SIG-M5 treated with dmso at 0.1 percent for 504 hours (cell line): Measurements from ENCODE around the gene UBASH3B.

Experiments
- DNase-seq: peaks from one replicate; lab custom pipeline; 2025; ENCODE audit not compliant: unreplicated experiment; lab: John Stamatoyannopoulos, UW

The UBASH3B gene

GRCh38 chr11:122673701-122674100, 18.2 kb downstream of the UBASH3B start:
- no peak for DNase-seq

- no peak for DNase-seq
Observed at GRCh38 chr11:122676638-122677037, 21.1 kb downstream of the UBASH3B start.

DNA sequence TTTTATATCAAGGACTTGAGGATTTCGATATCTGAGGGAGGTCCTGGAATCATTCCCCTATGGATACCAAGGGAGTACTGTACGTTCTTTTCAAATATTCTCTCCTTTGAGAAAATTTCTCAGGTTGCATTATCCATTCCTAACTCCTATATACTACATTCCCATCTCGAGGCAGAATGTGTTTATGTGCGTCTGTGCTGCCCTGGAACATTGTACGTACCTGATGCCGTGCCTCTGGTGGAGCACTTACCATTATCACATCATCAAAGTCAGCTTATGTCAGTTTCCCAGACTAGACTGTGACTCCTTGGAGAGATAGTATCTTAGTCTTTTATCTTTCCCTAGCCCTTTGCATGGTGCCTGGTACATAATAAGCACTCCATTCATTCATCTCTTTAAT, 21.7 kb downstream of the UBASH3B start:
- no peak for DNase-seq

- no peak for DNase-seq
Observed at GRCh38 chr11:122678406-122678805, 22.9 kb downstream of the UBASH3B start.

- DNase-seq, result no peak
Observed at GRCh38 chr11:122679466-122679865, 23.9 kb downstream of the UBASH3B start.

DNA sequence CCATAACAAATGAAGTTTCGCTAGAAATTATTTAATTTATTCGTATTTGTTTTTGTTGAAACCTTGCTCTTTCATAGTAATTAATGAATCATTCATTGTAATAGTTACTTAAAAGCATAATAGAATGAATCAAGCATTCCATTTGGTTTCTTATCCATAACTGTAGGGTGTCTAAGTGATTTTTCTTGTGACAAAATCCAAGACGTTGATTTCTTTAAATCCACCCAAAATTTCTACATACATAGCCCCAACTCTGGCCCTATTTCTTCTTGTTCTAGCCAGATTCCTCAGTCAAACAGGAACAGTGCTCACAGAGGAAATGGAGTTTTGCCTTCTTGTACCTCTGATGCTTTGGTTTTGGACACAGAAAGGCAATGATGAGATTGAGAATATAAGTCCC, 25.5 kb downstream of the UBASH3B start:
- DNase-seq, result no peak

DNA sequence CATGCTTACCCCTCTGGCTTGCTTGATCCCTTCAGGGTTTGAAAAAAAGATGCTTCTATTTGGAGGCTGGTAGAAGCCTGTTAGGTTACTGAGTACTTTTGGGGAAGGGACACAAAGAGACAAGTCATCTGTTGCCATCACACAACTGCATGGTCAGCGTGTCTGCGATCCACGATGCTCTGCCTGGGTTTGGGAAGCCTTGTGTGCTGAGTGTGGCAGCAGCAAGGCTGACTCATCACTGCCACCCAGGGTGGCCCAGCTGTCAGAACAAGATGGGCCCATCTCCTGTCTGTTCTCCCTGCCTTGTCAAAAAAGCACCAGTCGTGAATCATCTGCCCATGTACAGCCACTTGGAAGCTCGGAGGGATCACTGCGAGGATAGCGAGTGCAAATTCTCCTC, 26.2 kb downstream of the UBASH3B start:
- DNase-seq, result no peak

DNA sequence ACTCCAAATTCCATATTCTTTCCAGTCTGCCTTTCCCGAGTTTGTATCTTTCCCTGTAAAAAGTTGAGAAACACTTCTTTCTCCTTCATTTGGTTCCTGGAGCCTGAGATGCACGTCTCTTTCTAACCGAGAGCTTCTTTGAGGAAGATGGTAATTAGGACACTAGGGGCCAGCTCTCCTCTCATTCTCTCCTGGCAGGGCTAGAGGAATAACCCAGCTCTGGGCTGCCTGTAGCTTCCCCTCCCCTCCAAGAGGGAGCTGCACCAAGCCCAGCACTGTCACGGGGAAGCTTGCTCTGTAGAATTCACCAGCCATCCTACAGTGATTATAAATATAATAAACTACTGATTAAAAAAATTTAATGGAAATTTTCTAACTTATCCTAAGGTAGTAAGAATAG, 26.9 kb downstream of the UBASH3B start:
- DNase-seq, result no peak

GRCh38 chr11:122685041-122685440, 29.5 kb downstream of the UBASH3B start:
- DNase-seq, result no peak

DNA sequence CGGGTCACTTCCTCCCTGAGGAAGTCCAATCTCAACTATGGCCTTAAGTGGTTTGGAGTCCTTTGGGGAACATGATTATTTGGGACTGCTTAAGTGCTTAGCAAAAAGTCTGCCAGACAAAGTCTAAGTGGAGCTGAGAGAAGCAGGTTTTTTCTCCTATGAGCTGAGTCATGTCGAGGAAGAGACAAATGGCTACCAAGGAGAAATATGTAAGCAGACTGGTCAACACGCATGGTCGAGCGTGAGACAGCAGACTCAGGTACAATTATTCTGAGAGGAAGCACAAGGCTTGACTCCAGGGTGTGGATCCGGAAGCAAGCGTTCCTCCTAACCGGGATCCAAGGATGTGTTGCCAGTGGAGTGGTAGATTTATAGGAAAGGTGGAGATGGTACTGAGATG, 30.6 kb downstream of the UBASH3B start:
- no peak for DNase-seq

DNA sequence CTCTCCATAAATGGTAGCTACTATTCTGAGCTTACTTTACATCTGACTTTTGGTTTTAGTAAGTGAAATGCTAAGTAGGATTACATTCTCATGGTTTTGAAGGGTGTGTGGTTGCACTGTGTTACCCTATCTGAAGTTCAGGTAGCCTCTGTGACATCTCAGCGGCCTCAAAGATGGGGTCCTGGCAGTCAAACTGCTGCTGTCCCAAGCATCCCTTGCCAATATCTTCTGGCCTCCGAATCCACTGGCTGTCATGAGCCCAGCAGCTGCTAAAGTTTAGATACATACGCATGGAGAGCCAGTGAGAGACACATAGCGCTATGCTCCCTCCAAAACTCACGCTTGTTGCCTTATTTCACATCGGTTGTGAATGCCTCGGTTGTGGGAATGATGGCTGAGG, 34.9 kb downstream of the UBASH3B start:
- DNase-seq, result no peak

DNA sequence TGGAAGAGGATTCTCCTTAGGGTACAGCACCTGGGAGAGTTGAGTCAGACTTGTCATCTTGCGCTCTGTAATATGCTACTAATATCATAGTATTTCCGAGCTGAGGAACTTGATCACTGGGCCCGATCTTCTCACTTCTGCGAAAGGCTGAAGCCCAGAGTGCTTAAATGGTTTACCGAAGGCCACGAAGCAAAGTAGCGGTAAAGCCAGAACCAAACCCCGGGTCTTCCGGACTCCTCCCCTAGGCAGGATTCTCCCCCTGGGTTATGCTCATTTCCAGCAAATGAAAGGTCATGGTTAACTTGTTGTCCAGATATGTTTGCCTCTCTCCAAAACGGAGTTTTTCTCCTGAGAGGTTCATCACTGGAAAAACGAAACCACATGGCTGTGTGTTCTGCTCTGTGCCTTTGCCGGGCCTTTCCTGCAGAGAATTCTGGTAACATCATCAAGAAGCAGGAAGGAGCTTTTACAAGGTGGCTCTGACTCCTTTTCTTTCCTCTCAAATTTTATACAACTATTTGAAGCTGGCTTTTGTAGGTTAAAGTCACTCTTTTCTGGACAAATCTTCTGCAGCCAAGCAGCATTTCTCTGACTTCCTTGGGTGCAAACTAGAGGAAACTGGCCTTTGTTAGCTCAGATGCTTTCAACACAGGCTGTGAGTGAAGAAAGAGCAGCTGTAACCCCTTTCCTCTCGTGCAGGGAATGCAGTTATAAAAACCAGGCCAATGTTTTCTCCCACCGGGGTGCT, 35.5 kb downstream of the UBASH3B start:
- peak; percentile 77 for DNase-seq

- DNase-seq, result no peak
Observed at GRCh38 chr11:122691549-122692150, 36.1 kb downstream of the UBASH3B start.

DNA sequence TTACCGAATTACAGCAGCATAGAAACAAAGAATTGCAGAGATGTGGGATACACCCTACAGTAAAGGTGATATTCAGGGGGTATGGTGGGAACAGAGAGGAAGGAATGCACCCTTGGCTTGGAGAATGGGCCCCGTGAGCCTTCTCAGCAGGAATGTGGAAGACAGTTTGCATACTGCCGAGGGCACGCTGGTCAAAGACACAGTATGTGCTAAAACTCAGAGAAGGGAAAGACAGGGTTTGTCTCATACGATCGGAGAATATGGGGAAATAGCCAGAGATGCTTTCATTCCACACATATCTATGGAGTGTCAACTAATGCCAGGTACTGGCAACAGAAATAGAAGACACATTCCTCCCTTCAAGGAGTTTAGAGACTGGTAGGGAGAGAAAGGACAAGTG, 36.9 kb downstream of the UBASH3B start:
- DNase-seq, result no peak

- DNase-seq, result no peak
Observed at GRCh38 chr11:122695076-122695615, 39.6 kb downstream of the UBASH3B start.

GRCh38 chr11:122696662-122697061, 41.1 kb downstream of the UBASH3B start:
- DNase-seq, result no peak

- DNase-seq, result peak; percentile 100
Observed at GRCh38 chr11:122697636-122698167, 42.2 kb downstream of the UBASH3B start.

- DNase-seq, result no peak
Observed at GRCh38 chr11:122698392-122698791, 42.9 kb downstream of the UBASH3B start.

DNA sequence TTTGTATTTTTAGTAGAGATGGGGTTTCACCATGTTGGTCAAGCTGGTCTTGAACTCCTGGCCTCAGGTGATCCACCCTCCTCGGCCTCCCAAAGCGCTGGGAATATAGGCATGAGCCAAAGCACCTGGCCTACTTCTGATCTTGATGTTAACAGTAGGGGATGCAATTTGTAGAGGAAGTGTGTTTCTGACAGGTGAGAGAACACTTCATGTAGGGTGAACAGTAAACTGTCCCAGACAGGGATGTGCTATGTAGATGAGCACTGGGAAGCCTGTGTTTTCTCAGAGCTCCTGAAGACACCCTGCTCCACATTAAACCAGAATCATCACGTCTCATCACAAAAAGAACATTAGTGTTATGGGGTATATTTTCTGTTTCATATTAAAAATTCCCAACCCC, 45.1 kb downstream of the UBASH3B start:
- DNase-seq, result no peak

- DNase-seq, result no peak
Observed at GRCh38 chr11:122701143-122701542, 45.6 kb downstream of the UBASH3B start.

DNA sequence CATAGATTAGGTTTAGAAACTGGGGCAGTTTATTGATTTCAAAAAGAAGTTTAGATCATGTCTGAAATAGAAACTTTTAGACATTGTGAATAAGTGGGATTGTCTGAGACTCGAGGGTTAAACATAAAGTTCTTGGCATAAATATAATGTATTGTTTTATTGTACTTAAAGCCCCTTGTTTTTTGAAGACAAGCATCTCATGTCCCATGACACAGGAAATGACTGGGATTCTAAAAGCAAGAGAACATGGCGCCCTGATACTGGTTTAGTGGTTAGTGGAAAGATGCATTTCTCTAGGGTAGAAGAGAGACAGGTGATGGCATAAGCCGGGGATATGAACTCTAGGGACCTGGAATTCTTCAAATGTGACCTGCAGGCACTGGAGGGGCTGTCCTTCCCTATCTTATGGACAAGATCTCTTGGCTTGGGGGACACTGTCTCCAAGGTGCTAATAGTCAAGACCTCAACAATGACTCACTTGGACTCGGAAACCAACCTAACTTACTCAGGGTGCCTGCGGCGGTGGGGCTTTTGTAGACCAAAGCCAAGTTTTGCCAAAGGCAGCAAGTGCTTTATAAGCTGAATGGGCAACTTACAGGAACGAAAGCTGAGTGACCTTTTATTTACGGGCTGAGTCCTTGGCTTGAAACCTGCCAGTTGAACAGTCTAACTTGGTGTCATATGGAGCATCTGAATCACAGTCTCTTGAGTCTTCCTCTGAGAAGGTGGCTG, 48.2 kb downstream of the UBASH3B start:
- DNase-seq, result no peak

DNA sequence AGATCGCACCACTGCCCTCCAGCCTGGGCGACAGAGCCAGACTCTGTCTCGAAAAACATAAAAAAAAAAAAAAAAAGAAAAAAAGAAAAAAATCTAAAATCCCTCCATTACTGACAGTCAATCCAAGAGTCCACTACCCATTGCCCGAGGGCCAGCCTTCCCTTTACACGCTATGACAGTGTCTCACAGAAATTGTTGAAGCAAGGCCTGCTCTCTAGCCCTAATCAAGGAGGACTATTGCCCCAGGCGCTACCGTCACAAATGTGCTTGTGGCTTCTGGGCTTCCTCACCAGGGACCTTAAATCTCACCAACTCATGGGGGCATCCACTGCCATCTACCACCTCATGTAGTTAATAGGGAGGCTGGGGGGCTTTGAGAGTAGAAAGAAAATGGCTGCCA, 49.9 kb downstream of the UBASH3B start:
- no peak for DNase-seq
